Posterior cingulate gyrus (tissue), 11 donors: Measurements from ENCODE around the gene SBK3.
"Not testable (repeated sequence)": the region's sequence is repeated elsewhere in the genome, so short reads cannot be mapped to it uniquely, and the experiment has no call there.

Experiments
- DNase-seq, 10 donors: peaks; one replicate each; pipeline versions ENCODE4 v3.0.0 to v3.0.0-alpha.2; 2020 to 2021; ENCODE audit warnings: mixed read lengths in 3 of 10
- intact Hi-C: fragments of 100-400 bp; cut with DNase I; formaldehyde crosslinking; loops from one replicate; pipeline ENCODE4 v1.15.1; 2023

SBK3 gene

DNA sequence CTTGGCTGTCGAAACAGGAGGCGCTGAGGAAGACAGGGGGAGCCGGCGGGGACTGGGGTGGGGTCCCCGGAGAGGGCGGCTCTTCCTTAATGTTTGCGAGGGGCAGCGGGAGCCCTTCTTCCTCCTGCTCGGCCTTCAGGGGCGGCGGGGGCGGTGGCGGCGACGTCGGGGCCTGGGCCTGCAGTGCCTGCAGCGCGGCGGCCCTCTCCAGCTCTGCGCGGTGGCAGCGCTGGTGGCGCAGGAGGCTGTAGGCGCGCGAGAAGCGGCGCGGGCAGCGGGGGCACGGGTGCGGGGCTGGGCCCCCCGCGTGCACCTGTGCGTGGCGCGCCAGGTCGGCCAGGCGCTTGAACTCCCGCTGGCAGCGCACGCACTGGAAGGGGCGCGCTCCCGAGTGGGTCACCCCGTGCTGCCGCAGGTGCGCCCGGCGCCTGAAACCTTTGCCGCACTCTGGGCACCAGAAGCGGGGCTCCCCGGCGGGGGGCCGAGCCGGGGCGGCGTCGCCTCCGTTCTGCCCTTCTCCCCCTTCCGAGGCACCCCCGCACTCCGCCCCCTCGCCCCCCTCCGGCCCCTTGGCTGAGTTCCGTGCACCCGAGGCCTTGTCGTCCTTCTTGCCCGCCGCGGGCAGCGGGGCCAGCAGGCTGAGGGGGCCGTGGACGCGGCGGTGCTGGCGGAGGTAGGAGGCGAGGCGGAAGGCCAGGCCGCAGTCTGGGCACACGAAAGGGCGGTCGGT lies 32.9 kb upstream of the SBK3 start:
- peak in 2 of 10 donors; percentile 40 to 82 for DNase-seq
- intact Hi-C loops = no loop called here

DNA sequence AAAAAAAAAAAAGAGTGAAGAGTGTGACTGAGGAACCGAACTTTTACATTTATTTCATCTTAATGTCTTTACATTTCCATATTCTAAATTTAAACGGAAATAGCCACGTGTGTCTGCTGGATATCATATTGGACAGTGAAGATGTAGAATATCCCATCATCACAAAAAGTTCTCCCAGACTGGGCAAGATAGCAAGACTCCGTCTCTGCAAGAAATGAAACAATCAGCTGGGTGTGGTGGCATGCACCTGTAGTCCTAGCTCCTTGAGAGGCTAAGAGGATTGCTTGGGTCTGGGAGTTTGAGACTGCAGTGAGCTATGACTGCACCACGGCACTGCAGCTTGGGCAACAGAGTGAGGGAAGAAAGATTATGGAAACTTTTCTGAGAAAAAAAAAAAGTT lies 31.4 kb upstream of the SBK3 start:
- no peak for DNase-seq

DNA sequence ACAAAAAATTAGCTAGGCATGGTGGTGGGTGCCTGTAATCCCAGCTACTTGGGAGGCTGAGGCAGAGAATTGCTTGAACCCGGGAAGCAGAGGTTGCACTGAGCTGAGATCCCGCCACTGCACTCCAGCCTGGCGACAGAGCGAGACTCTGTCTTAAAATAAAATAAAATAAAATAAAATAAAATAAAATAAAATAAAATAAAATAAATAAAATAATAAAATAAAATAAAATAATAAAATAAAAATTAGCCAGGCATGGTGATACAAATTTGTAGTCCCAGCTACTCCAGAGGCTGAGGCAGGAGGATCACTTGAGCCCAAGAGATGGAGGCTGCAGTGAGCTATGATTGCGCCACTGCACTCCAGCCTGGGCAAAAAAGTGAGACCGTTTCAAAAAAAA lies 28.6 kb upstream of the SBK3 start:
- peak in 1 of 10 donors; percentile 13 for DNase-seq
- intact Hi-C loops = not testable (repeated sequence)

More for the DNA sequence above, 31.4 kb upstream of the SBK3 start:
- intact Hi-C loops = no loop called here

DNA sequence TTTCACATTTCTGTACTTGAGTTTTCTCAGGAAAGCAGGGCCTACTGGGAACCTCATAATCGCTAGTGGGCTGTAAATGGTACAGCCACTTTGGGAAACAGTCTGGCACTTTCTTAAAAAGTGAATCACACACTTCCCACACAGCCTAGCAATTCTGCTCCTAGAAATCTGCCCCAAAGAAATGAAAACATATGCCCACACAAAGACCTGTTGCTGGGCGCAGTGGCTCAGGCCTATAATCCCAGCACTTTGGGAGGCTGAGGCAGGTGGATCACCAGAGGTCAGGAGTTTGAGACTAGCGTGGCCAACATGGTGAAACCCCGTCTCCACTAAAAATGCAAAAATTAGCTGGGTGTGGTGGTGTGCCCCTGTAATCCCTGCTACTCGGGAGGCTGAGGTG lies 24.1 kb upstream of the SBK3 start:
- peak in 1 of 10 donors; percentile 35 for DNase-seq
- intact Hi-C loops = not testable (repeated sequence)

DNA sequence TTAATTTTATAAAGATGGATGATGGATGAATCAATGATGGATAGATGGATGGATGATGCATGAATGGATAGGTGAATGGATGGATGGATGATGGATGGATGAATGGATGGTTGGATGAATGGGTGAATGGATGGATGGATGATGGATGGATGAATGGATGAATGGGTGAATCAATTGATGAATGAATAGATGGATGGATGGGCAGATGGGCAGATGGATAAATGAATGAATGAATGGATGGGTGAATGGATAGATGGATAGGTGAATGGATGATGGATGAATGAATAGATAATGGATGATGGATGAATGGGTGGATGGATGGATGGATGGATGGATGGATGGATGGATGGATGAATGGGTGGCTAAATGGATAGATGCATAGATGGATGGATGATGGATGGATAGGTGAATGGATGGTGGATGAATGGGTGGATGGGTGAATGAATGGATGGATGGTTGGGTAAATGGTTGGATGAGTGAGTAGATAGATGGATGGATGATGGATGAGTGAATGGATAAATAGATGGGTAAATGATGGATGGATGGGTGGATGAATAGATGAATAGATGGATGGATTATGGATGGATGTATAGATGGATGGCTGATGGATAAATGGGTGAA lies 22.5 kb upstream of the SBK3 start:
- intact Hi-C loops = no loop called here
- no peak for DNase-seq

DNA sequence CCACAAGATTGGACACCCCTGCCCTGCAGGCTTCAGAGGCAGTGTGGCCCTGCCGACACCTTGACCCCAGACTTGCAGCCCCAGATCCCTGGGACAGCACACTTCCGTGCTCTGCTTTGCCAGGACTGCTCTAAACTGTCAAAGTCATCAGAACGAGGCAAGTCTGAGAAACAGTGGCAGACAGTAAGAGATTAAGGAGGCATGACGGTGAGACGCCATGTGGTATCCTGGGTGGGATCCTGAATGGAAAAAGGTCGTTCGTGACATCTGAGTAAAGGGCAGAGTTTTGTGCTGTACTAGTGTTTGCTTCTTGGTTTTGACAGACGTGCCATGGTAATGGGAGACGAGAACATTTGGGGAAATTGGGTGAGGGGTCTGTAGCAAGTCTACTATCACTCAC lies 21.5 kb upstream of the SBK3 start:
- no peak for DNase-seq
- intact Hi-C loops = no loop called here

DNA sequence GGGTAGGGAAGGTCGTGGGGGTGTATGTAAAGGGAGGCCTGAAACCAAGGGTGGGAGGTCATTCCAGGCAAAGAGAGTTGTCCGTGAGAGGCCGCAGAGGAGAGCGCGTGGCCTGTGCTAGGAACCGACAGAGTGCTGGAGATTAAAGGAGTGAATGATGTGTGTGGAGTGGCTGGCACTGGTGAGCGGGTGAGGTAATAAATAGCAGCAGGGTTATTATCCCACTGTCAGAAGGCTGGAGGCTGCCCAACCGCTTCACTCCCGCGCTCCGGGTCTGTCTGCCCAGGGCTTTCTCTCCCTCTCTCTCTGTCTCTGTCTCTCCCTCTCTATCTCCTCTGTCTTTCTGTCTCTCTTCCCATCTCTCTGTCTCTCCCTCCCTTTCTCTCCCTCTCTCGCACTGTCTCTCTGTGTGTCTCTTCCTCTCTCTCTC lies 17.9 kb upstream of the SBK3 start:
- no peak for DNase-seq
- intact Hi-C loops = no loop called here

DNA sequence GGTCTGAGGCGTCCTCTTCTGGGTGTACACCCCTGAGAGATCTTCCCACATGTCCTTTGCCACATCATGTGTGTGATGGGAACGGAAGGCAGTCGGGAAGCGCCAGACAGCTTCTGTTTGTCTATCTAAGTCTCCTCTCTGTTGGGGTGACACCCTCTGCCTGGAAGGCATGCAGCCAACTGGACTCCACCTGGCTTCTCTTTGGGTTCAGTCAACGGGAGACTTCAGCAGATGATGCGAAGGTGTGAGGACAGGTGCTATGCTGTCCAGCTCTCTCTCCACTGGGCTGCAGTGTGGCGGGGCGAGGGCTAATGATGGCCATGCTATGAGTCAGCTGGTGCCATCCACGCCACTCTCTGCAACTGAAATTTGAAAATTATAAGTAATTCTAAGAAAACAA lies 14.3 kb upstream of the SBK3 start:
- DNase-seq = no peak
- intact Hi-C loops = no loop called here

DNA sequence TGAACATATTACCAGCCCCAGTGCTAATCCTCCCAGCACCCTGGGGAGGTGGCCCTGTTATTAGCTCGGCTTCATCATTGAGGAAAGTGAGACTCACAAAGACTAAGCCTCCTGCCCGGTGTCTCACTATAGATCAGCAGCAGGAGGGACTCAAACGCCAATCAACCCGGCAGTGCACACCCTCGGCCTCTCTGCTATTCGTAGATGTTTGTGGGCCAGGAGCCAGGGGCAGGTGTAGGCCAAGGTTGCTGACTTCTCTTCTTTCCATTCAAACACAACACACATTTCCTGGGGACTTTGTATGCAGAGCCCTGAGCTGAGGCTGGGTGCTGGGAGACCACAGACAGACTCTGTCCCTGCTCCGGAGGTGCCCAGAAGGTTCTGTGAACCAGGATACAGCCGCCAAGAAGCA lies 9.4 kb upstream of the SBK3 start:
- intact Hi-C loops = no loop called here
- peak in 2 of 10 donors; percentile 30 to 61 for DNase-seq

DNA sequence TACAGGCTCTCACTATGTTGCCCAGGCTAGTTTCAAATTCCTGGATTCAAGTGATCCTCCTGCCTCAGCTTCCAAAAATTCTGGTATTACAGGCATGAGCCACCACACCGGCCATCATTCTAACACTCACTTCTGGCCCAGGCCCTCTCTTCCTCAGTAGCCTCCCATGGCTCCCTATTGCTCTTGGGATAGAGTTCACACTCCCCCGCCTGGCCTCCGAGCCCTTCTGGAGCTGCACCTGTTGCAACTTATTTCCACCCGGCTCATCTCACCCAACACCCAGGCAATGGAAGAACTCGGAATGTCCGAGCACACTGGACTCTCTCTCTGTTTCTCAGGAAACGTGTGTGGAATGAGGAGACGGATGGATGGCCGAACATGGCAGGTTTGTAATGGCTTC lies 9.0 kb upstream of the SBK3 start:
- intact Hi-C loops = no loop called here
- peak in 2 of 10 donors; percentile 36 to 38 for DNase-seq

DNA sequence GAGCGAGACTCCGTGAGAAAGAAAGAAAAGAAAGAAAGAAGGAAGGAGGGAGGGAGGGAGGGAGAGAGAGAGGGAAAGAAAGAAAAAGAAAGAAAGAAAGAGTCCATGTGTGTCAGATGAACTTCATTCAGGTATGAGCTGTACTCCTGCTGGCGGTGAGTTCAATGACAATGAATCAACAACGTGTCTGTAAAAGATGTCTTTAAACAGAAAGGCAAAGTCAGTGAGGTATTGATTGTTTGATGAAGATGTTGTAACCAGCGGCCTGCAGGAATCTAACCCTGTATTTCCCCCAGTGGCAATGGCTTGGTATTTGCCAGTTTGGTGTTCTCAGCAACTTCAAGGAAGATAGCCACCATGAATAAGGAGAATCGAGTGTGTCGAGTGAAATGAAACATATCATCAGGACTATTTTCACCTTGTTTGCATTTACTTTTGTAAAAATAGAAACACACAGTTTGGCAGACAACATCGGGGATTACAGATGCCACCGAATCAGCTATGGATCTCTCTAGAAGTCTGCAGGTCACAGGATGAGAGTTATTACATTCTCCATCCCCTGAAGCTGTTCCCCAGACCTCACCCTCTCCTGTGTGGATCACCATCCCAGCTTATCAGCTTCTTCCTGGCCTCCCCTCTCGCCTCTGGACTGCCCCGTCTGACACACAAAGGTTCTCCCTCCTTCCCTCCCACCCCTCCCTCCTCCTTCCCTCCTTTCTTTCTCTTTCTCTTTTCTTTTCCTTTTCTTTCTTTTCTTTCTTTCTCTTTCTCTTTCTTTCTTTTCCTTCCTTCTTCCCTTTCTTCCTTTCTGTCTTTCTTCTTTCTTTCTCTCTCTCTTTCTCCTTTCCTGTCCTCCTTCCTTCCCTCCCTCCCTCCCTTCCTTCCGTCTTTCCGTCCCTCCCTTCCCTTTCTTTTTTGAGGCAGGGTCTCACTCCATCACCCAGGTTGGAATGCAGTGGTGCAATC lies 8.2 kb upstream of the SBK3 start:
- intact Hi-C loops = no loop called here
- DNase-seq = peak in 2 of 10 donors; percentile 9 to 32

DNA sequence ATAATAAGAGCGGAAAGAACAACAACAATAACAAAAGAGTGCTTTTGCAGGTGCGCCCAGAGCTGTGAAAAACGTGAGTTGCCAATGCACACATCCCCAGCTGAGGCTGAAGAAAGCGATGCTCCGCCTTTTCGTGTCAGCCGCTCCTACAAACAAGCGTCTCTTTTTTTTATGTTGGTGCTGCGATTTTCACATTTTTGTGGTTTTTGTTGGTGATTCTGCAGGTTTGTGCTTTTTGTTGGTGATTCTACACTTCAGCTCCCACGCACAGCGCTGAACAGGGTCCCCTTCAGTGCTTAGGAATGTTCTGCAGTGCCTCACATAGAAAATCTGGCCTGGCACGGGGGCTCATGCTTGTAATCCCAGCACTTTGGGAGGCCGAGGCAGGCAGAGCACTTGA lies 7.3 kb upstream of the SBK3 start:
- peak in 2 of 10 donors; percentile 49 to 58 for DNase-seq

DNA sequence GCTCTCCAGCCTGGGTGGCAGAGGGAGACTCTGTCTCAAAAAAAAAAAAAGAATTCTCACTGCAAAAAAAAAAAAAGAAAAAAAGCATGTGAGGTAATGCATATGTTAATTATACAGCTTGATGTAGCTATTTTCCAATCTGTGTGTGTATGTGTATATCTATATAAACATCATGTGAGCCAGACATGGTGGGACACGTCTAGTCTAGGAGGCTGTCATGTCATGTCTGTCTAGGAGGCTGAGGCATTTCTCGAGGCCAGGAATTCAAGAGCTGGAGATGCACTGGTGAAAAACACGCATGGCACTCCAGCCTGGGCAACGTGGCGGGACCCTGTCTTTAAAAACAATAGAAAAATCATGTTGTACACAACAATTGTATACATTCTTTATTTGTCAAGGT lies 6.9 kb upstream of the SBK3 start:
- intact Hi-C loops = no loop called here
- no peak for DNase-seq

More for the DNA sequence above, 7.3 kb upstream of the SBK3 start:
- intact Hi-C loops = no loop called here

DNA sequence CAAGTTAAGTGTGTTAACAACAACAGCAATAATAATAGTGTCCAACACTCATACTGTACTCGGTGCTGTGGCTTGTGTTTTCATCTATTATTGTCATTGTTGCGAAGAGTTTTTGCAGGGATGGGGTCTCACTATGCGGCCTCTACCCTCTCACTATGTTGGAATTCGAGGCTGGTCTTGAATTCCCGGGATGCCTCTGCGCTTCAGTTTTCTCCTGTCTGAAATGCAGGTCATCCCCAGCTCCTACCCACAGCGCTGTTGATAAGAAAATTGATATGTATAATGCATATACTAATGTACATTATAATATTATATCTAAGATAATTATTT lies 4.9 kb upstream of the SBK3 start:
- intact Hi-C loops = no loop called here

DNA sequence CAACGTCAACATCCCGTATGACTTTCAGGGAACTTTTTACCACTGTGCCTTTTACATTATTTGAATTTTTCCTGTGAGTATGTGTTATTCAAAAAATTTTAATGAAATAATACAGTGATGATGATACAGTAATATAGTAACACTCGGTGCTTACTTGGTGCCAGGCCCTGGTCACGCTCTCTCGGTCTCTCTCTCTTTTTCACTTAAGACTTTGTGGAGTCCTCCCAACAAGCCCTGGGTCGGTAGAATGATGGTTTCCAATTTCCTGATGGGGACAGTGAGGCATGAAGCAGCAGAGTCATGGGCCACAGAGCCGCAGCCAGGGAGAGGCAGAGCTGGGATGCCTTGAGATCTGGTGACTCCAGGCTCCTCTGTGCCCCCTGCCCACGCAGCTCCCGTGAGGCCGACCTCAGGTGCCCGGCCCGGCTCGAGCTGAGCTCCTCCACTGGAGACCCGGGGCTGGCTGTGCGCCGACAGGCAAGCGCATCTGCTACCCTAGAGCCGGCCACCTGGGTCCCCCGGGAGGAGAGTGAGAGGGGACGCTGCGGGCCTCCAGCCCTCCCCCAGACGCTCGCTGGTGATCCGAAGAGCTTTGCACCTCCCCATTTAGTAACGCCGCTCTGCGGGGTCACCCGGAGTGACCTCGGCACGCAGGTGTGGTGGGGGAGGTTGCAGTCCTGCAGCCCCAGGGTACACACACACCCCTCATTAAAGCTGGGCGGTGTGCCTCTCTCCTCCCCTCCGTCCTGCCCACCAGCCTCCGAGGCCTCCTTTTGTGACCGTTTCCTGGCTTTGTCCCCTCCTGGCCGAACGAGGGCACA lies 4.4 kb upstream of the SBK3 start:
- DNase-seq = peak in 2 of 10 donors; percentile 77 to 81
- intact Hi-C loops = no loop called here

More for the DNA sequence above, 4.9 kb upstream of the SBK3 start:
- peak in 2 of 10 donors; percentile 4 to 14 for DNase-seq

DNA sequence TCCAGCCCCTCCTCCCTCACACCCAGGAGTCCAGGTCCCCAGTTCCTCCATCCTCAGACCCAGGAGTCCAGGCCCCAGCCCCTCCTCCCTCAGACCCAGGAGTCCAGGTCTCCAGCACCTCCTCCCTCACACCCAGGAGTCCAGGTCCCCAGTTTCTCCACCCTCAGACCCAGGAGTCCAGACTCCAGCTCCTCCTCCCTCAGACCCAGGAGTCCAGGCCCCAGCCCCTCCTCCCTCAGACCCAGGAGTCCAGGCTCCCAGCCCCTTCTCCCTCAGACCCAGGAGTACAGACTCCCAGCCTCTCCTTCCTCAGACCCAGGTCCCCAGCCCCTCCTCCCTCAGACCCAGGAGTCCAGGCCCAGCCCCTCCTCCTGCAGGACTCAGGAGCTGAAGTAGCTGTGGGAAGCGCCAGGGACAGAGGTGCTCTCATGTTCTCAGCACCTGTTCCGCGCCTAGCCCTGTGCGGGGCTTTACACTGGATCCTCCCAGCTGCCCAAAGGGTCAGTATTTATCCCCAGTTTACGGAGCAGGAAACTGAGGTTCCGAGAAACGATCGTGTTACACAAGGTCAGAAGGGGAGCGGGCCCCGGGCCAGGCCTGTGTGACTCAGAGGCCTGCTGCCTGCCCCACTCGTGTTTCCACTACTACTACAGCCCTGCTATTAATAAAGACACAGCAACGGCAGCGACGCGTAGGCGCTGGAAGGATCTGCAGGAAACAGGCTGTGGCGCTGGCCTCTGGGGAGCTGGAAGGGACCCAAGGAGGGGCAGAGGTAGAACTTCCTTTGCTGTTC lies 1.7 kb upstream of the SBK3 start:
- intact Hi-C loops = no loop called here

DNA sequence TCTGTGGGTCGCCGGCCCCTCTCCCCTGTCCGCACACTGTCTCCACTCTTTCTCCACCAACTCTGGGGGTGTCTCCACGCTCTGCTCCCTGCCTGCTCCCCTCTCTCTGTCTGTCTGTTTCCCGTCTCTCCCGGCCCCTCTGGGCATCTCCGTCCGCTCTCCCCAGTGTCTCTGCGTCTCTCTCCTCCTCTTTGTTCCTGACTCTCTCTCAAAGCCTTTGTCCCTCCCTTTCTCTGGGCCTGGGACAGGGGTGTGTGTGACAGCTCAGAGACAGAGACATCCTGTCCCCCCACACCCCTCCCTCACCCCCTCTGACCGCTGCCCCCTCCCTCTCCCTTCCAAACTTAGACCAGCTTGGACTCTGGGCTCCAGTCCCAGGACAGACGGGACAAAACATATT lies 668 bp upstream of the SBK3 start:
- DNase-seq = peak in 2 of 10 donors; percentile 38 to 48
- intact Hi-C loops = no loop called here

More for the DNA sequence above, 1.7 kb upstream of the SBK3 start:
- DNase-seq = peak in 5 of 10 donors; percentile 8 to 88 (median 27)

DNA sequence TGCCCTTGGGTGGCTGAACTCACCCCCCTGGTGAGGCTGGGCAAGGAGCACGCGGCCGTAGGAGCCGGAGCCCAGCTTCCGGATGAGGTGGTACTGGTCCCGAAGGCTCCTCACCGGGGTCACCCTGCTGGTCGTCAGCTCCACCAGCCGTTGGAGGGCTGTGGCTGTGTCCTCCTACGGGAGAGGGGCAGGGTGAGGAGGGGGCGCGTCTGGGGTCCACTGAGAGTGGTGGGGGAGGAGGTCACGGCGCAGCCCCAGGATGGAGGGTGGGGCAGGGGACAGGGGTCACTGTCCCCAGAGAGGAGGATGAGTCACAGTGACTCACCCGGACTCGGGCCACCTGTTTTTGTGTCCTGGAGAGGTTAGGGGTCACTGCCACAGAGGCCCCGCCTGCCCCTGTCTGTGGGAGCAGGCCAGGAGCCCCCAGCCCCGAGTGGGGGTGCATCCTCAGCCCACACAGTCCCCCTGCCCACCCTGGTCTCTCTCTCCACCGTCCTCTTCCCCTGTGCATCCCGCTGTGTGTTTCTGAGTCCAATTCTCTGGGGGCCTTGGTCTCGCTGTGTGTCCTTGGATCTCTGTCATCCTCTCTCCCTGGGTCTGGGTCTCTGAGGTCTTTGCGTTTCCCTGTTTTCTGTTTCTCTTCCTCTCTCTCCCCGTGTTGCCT lies 435 bp downstream of the SBK3 start:
- peak in 2 of 10 donors; percentile 66 to 72 for DNase-seq
- intact Hi-C loops = no loop called here

DNA sequence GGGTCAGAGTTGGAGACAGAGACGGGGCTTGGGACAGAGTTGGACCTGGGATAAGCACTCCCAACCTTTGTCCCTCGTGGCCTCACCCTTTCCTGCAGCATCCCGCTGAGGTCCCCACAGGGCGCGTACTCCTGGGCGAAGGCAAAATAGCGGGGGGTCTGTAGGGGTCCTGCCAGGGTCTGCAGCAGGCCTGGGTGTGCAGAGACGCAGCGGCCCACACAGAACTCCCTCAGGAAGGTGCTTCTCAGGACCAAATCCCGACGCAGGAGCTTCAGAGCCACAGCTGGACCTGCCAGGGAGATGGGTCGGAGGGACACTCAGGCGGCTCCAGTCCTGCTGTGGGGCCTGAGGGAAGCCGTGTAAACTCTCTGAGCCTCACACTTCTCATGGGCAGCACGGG lies 1.3 kb downstream of the SBK3 start:
- intact Hi-C loops = no loop called here
- peak in 2 of 10 donors; percentile 57 to 59 for DNase-seq
